ENCODE measurements around the gene CPTP.

- no peak for TF ChIP-seq CTCF (IDR thresholded peaks at IDR 0.05; ENCODE audit: borderline replicate concordance, extremely low read depth, low read length, poor library complexity, severe bottlenecking)
- TF ChIP-seq EZH2 (IDR thresholded peaks at IDR 0.05; ENCODE audit: borderline replicate concordance, low read depth, low read length, severe bottlenecking): no peak
These were observed 42.9 kb upstream of the CPTP start for GRCh38 chr1:1281533-1282321.

All from DND-41 (cell line).